Measurements from ENCODE around the gene IFT25.

IFT25 gene

GRCh38 chr1:53957194-53957818, 11.8 kb upstream of the IFT25 start:
- no peak for DNase-seq (ENCODE audit: low read depth in 4 of 4, low spot score in 1 of 4)

GRCh38 chr1:53956308-53957168, 11.0 kb upstream of the IFT25 start:
- no peak for DNase-seq (ENCODE audit: low read depth in 4 of 4, low spot score in 1 of 4)

GRCh38 chr1:53954128-53954527, 8.6 kb upstream of the IFT25 start:
- no peak for DNase-seq (ENCODE audit: low read depth in 4 of 4, low spot score in 1 of 4)

- no peak for DNase-seq (ENCODE audit: low read depth in 4 of 4, low spot score in 1 of 4)
Observed at GRCh38 chr1:53951697-53952096, 6.2 kb upstream of the IFT25 start.

GRCh38 chr1:53949023-53949990, 3.8 kb upstream of the IFT25 start:
- DNase-seq (ENCODE audit: low read depth in 4 of 4, low spot score in 1 of 4) = peak in 1 of 4 experiments; percentile 6

- DNase-seq (ENCODE audit: low read depth in 4 of 4, low spot score in 1 of 4) = no peak
Observed at GRCh38 chr1:53948291-53948690, 2.8 kb upstream of the IFT25 start.

- DNase-seq (ENCODE audit: low read depth in 4 of 4, low spot score in 1 of 4) = no peak
Observed at GRCh38 chr1:53947172-53947907, 1.8 kb upstream of the IFT25 start.

GRCh38 chr1:53946252-53947171, 1.0 kb upstream of the IFT25 start, which contains the start of gene LRRC42:
Gene LRRC42 (plus strand): TSS chr1:53946350. CDS start chr1:53952000, 5,650 bp downstream.
- DNase-seq (ENCODE audit: low read depth in 4 of 4, low spot score in 1 of 4) = no peak

- DNase-seq (ENCODE audit: low read depth in 4 of 4, low spot score in 1 of 4) = no peak
Observed at GRCh38 chr1:53945183-53945432, 391 bp downstream of the IFT25 start.

- DNase-seq (ENCODE audit: low read depth in 4 of 4, low spot score in 1 of 4) = no peak
Observed at GRCh38 chr1:53944469-53945182, 873 bp downstream of the IFT25 start.

GRCh38 chr1:53943490-53944043, 1.9 kb downstream of the IFT25 start:
- DNase-seq (ENCODE audit: low read depth in 4 of 4, low spot score in 1 of 4) = no peak

- no peak for DNase-seq (ENCODE audit: low read depth in 4 of 4, low spot score in 1 of 4)
Observed at GRCh38 chr1:53943090-53943489, 2.4 kb downstream of the IFT25 start.

- no peak for DNase-seq (ENCODE audit: low read depth in 4 of 4, low spot score in 1 of 4)
Observed at GRCh38 chr1:53942127-53942957, 3.2 kb downstream of the IFT25 start.

- DNase-seq (ENCODE audit: low read depth in 4 of 4, low spot score in 1 of 4) = no peak
Observed at GRCh38 chr1:53938136-53938830, 7.2 kb downstream of the IFT25 start.

GRCh38 chr1:53936430-53936829, 9.1 kb downstream of the IFT25 start:
- no peak for DNase-seq (ENCODE audit: low read depth in 4 of 4, low spot score in 1 of 4)

- no peak for DNase-seq (ENCODE audit: low read depth in 4 of 4, low spot score in 1 of 4)
Observed at GRCh38 chr1:53934170-53934765, 11.2 kb downstream of the IFT25 start.

- DNase-seq (ENCODE audit: low read depth in 4 of 4, low spot score in 1 of 4) = no peak
Observed at GRCh38 chr1:53931523-53931922, 14.0 kb downstream of the IFT25 start.
